ENCODE data around the gene TNFRSF4. TPM values are rescaled to one million over a fixed set of nuclear protein-coding genes. Genes with fewer than 3 reads are reported as not detected.

Gene TNFRSF4
- total RNA-seq, 4 donors from 2014 or later, result 0.42 to 2.1 (median 0.46) TPM; not detected in 1

- H3K4me3 ChIP-seq, result no peak overlapping the region
- in situ Hi-C loops (cut with MboI; ENCODE audit: low sequenced_read_pairs in 4 of 4), result no loop called here
- no peak for DNase-seq
- intact Hi-C loops (cut with DNase I; ENCODE audit: low total_unique reads), result no loop called here
- peaks cover 10 to 72% (median 38%) of the 10 kb centered on the region in 3 donors for H3K27me3 ChIP-seq
- no peak for TF ChIP-seq POLR2A (IDR thresholded peaks at IDR 0.05)
- TF ChIP-seq CTCF (IDR thresholded peaks at IDR 0.05 in 4 of 5, conservative IDR thresholded peaks at IDR 0.05 in 1 of 5), result no peak
- ATAC-seq, result no peak
- H3K9me3 ChIP-seq, result no peaks in the 10 kb centered on the region
- no peaks in the 10 kb centered on the region for H3K36me3 ChIP-seq
- no peak overlapping the region for H3K27ac ChIP-seq
- H3K4me1 ChIP-seq, result peaks cover 3 to 10% of the 10 kb centered on the region in 2 donors
Observed at GRCh38 chr1:1170215-1171091, 43.5 kb downstream of the TNFRSF4 start.

GRCh38 chr1:1169429-1170214 lies 44.3 kb downstream of the TNFRSF4 start:
- in situ Hi-C loops (cut with MboI; ENCODE audit: low sequenced_read_pairs in 4 of 4), result no loop called here
- ATAC-seq (no peak), DNase-seq (no peak)
- peaks cover 10 to 64% (median 38%) of the 10 kb centered on the region in 3 donors for H3K27me3 ChIP-seq
- no peak overlapping the region for H3K27ac ChIP-seq
- intact Hi-C loops (cut with DNase I; ENCODE audit: low total_unique reads), result no loop called here
- peaks cover 4 to 13% of the 10 kb centered on the region in 2 donors for H3K4me1 ChIP-seq
- no peaks in the 10 kb centered on the region for H3K9me3 ChIP-seq
- TF ChIP-seq CTCF (IDR thresholded peaks at IDR 0.05 in 4 of 5, conservative IDR thresholded peaks at IDR 0.05 in 1 of 5), result no peak
- TF ChIP-seq POLR2A (IDR thresholded peaks at IDR 0.05), result no peak
- no peaks in the 10 kb centered on the region for H3K36me3 ChIP-seq
- no peak overlapping the region for H3K4me3 ChIP-seq

DNA sequence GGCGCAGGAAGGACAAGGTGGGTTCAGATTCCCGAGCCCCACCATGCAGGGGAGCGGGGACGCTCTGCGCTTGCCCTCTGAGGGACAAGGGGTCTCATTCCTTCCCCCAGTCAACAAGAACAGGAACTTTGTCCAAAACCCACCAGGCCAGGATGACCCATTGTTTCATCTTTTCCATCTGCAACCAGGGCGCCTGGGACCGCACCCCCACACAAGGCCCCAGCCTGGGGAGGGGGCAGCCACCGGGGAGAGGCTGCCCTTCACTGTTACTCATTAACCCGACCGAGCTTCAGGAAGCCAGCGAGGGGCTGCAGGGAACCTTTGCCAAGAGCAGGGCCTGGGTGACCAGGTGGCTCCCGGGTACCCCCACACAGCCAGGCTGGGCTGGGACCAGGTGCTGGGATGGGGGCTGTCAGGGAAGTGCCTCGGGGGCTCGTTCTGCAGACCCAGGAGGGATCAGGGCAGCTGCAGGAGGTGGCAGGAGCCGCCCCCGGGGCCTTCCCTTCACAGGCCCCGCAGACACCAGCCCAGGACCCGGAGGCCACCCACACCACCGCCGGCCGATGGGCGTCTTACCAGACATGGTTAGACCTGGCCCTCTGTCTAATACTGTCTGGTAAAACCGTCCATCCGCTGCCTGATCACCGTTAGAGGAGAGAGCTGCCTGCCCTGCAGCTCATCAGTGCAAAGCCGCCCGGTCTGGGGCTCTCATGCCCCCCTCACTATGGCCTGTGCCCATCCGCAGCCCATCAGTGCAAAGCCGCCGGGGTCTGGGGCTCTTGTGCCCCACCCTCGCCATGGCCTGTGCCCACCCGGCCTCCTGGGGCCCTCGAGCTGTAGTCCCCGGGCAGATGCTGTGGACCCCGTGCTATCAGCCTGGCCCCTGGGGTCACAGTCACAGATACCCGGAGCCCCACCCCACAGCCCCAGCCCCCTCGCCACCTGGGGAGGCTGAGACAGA lies 45.2 kb downstream of the TNFRSF4 start:
- no peaks in the 10 kb centered on the region for H3K9me3 ChIP-seq
- H3K4me3 ChIP-seq, result no peak overlapping the region
- intact Hi-C loops (cut with DNase I; ENCODE audit: low total_unique reads), result no loop called here
- in situ Hi-C loops (cut with MboI; ENCODE audit: low sequenced_read_pairs in 4 of 4), result no loop called here
- H3K27ac ChIP-seq, result no peak overlapping the region
- ATAC-seq (no peak), DNase-seq (no peak)
- TF ChIP-seq POLR2A (IDR thresholded peaks at IDR 0.05), result no peak
- no peak for TF ChIP-seq CTCF (IDR thresholded peaks at IDR 0.05 in 4 of 5, conservative IDR thresholded peaks at IDR 0.05 in 1 of 5)
- H3K4me1 ChIP-seq, result peaks cover 4 to 13% of the 10 kb centered on the region in 2 donors
- no peaks in the 10 kb centered on the region for H3K36me3 ChIP-seq
- peaks cover 8 to 59% (median 29%) of the 10 kb centered on the region in 3 donors for H3K27me3 ChIP-seq

DNA sequence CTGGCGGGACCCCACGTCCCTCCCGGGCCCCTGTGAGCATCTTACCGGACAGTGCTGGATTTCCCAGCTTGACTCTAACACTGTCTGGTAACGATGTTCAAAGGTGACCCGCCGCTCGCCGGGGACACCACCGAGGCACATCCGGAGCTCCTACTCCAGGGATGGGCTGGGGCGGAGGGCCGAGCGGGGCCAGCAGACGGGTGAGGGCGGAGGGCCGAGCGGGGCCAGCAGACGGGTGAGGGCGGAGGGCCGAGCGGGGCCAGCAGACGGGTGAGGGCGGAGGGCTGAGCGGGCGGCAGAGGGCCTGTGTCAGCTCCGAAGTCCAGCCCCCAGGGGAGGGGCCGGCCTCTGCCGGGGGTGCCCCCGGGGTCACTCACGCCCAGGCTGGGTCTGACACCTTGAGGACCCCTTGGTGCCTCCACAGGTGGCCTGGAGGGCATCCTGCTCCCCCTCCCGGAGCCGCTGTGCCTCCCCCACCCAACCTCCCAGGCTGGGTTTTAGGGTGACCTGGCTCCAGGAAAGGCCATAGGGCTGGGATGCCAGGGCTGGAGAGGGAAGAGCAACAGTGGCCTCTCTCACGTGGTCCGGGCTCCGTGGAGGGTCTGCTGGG lies 46.0 kb downstream of the TNFRSF4 start:
- Histone ChIP-seq H3K36me3 (no peaks in the 10 kb centered on the region), H3K4me3 (no peak overlapping the region), H3K27ac (no peak overlapping the region), H3K27me3 (peaks cover 8 to 51% (median 22%) of the 10 kb centered on the region in 3 donors), H3K9me3 (no peaks in the 10 kb centered on the region), H3K4me1 (peaks cover 4 to 13% of the 10 kb centered on the region in 2 donors)
- TF ChIP-seq POLR2A (IDR thresholded peaks at IDR 0.05) (no peak), CTCF (IDR thresholded peaks at IDR 0.05 in 4 of 5, conservative IDR thresholded peaks at IDR 0.05 in 1 of 5) (no peak)
- in situ Hi-C loops (cut with MboI; ENCODE audit: low sequenced_read_pairs in 4 of 4) (no loop called here), intact Hi-C loops (cut with DNase I; ENCODE audit: low total_unique reads) (no loop called here)
- no peak for ATAC-seq
- no peak for DNase-seq
